KOPT-K1 (cell line): ENCODE measurements around the gene HELZ.
A peak's percentile ranks its signal among the peaks of the same experiment; 100 is the strongest.

Source experiments
- H3K27ac ChIP-seq: fragments of 200-600 bp; sonication (generic); 2 replicates; pipeline ENCODE4 v1.5.1; 2016; ENCODE audit warnings: antibody characterized with exemption, mild to moderate bottlenecking, low read depth, low read length; ENCODE audit not compliant: poor library complexity, severe bottlenecking
- H3K36me3 ChIP-seq: fragments of 200-600 bp; sonication (generic); 2 replicates; pipeline ENCODE4 v1.5.1; 2017; ENCODE audit warnings: antibody characterized with exemption, mild to moderate bottlenecking, low read length, moderate library complexity; ENCODE audit not compliant: insufficient read depth
- H3K9me3 ChIP-seq: fragments of 200-600 bp; sonication (generic); 2 replicates; pipeline ENCODE4 v1.5.1; 2017; ENCODE audit warnings: antibody characterized with exemption, low read length, mild to moderate bottlenecking; ENCODE audit not compliant: insufficient read depth, poor library complexity, severe bottlenecking

The HELZ gene

GRCh38 chr17:67221062-67221998 lies 23.7 kb downstream of the HELZ start:
- no peak overlapping the region for H3K27ac ChIP-seq
- H3K36me3 ChIP-seq = peaks cover 74% of the 10 kb centered on the region
- H3K9me3 ChIP-seq = no peaks in the 10 kb centered on the region

GRCh38 chr17:67218385-67218950 lies 26.5 kb downstream of the HELZ start:
- H3K27ac ChIP-seq = no peak overlapping the region
- H3K36me3 ChIP-seq = peaks cover 74% of the 10 kb centered on the region
- H3K9me3 ChIP-seq = no peaks in the 10 kb centered on the region

GRCh38 chr17:67217446-67217845 lies 27.6 kb downstream of the HELZ start:
- H3K27ac ChIP-seq = no peak overlapping the region
- H3K9me3 ChIP-seq = no peaks in the 10 kb centered on the region
- H3K36me3 ChIP-seq = peaks cover 75% of the 10 kb centered on the region

GRCh38 chr17:67216578-67217320 lies 28.2 kb downstream of the HELZ start:
- Histone ChIP-seq H3K36me3 (peaks cover 75% of the 10 kb centered on the region), H3K9me3 (no peaks in the 10 kb centered on the region), H3K27ac (peak overlapping the region; percentile 9)

- H3K27ac ChIP-seq = no peak overlapping the region
- no peaks in the 10 kb centered on the region for H3K9me3 ChIP-seq
- peaks cover 81% of the 10 kb centered on the region for H3K36me3 ChIP-seq
Measured at GRCh38 chr17:67215991-67216421, 29.0 kb downstream of the HELZ start.

GRCh38 chr17:67212714-67213417 lies 32.1 kb downstream of the HELZ start:
- Histone ChIP-seq H3K27ac (no peak overlapping the region), H3K9me3 (no peaks in the 10 kb centered on the region), H3K36me3 (peaks cover 74% of the 10 kb centered on the region)

GRCh38 chr17:67212231-67212630 lies 32.8 kb downstream of the HELZ start:
- H3K27ac ChIP-seq = no peak overlapping the region

GRCh38 chr17:67211742-67212141 lies 33.3 kb downstream of the HELZ start:
- no peaks in the 10 kb centered on the region for H3K9me3 ChIP-seq
- peaks cover 71% of the 10 kb centered on the region for H3K36me3 ChIP-seq
- no peak overlapping the region for H3K27ac ChIP-seq

More at GRCh38 chr17:67212231-67212630, 32.8 kb downstream of the HELZ start:
- no peaks in the 10 kb centered on the region for H3K9me3 ChIP-seq
- peaks cover 72% of the 10 kb centered on the region for H3K36me3 ChIP-seq

GRCh38 chr17:67210915-67211314 lies 34.1 kb downstream of the HELZ start:
- Histone ChIP-seq H3K27ac (no peak overlapping the region), H3K9me3 (no peaks in the 10 kb centered on the region), H3K36me3 (peaks cover 62% of the 10 kb centered on the region)

GRCh38 chr17:67208232-67208631 lies 36.8 kb downstream of the HELZ start:
- H3K9me3 ChIP-seq = no peaks in the 10 kb centered on the region
- peaks cover 48% of the 10 kb centered on the region for H3K36me3 ChIP-seq
- no peak overlapping the region for H3K27ac ChIP-seq

GRCh38 chr17:67203818-67204217 lies 41.2 kb downstream of the HELZ start:
- Histone ChIP-seq H3K27ac (no peak overlapping the region), H3K36me3 (peaks cover 65% of the 10 kb centered on the region), H3K9me3 (no peaks in the 10 kb centered on the region)

- Histone ChIP-seq H3K27ac (no peak overlapping the region), H3K36me3 (peaks cover 71% of the 10 kb centered on the region), H3K9me3 (peaks cover 8% of the 10 kb centered on the region)
Measured at GRCh38 chr17:67202503-67202902, 42.5 kb downstream of the HELZ start.

GRCh38 chr17:67200727-67201301 lies 44.2 kb downstream of the HELZ start:
- peaks cover 82% of the 10 kb centered on the region for H3K36me3 ChIP-seq
- no peak overlapping the region for H3K27ac ChIP-seq

GRCh38 chr17:67198131-67198530 lies 46.9 kb downstream of the HELZ start:
- Histone ChIP-seq H3K9me3 (peaks cover 18% of the 10 kb centered on the region), H3K36me3 (peaks cover 93% of the 10 kb centered on the region), H3K27ac (no peak overlapping the region)

More at GRCh38 chr17:67200727-67201301, 44.2 kb downstream of the HELZ start:
- H3K9me3 ChIP-seq = peaks cover 18% of the 10 kb centered on the region
